Hippocampal formation (tissue), 2 donors: ENCODE measurements around the gene CENPN.

ENCODE experiments used
- DNase-seq, 2 donors: peaks; one replicate each; lab custom pipeline; 2025; lab: John Stamatoyannopoulos, UW

Gene CENPN

GRCh38 chr16:81029930-81030604, 23.1 kb downstream of the CENPN start:
- no peak for DNase-seq

GRCh38 chr16:81035398-81035974, 28.5 kb downstream of the CENPN start, which contains the start of gene ATMIN:
Gene ATMIN, plus strand, starts transcription at chr16:81035842. Its CDS starts 29 bp downstream, at chr16:81035871.
- peak; percentile 65 to 75 for DNase-seq

GRCh38 chr16:81035975-81036750, 29.1 kb downstream of the CENPN start:
- DNase-seq = peak in 1 of 2 donors; percentile 9

GRCh38 chr16:81036751-81037350, 29.8 kb downstream of the CENPN start:
- no peak for DNase-seq

- no peak for DNase-seq
Observed at GRCh38 chr16:81040131-81040530, 33.1 kb downstream of the CENPN start.

GRCh38 chr16:81040842-81041241, 33.8 kb downstream of the CENPN start:
- DNase-seq = no peak

- DNase-seq = no peak
Observed at GRCh38 chr16:81041696-81042095, 34.7 kb downstream of the CENPN start.

- DNase-seq = no peak
Observed at GRCh38 chr16:81042821-81043220, 35.8 kb downstream of the CENPN start.

GRCh38 chr16:81053761-81054160, 46.7 kb downstream of the CENPN start:
- no peak for DNase-seq

GRCh38 chr16:81060576-81061306, 53.7 kb downstream of the CENPN start:
- no peak for DNase-seq

- no peak for DNase-seq
Observed at GRCh38 chr16:81061307-81061640, 54.3 kb downstream of the CENPN start.

- no peak for DNase-seq
Observed at GRCh38 chr16:81061871-81062608, 55.0 kb downstream of the CENPN start.

- no peak for DNase-seq
Observed at GRCh38 chr16:81066681-81067080, 59.7 kb downstream of the CENPN start.

- no peak for DNase-seq
Observed at GRCh38 chr16:81067166-81067565, 60.2 kb downstream of the CENPN start.

- no peak for DNase-seq
Observed at GRCh38 chr16:81069063-81069462, 62.0 kb downstream of the CENPN start.

GRCh38 chr16:81070979-81071378, 64.0 kb downstream of the CENPN start:
- DNase-seq = no peak

GRCh38 chr16:81071805-81072204, 64.8 kb downstream of the CENPN start:
- DNase-seq = no peak

- no peak for DNase-seq
Observed at GRCh38 chr16:81073560-81074330, 66.7 kb downstream of the CENPN start.

- peak; percentile 94 to 99 for DNase-seq
Observed at GRCh38 chr16:81076566-81077075, 69.6 kb downstream of the CENPN start.
